ENCODE results near the gene MGP.

The MGP gene

GRCh38 chr12:14910090-14910915 is 24.6 kb upstream of the MGP start:
- no peaks in the 10 kb centered on the region for H3K36me3 ChIP-seq
- TF ChIP-seq CTCF (IDR thresholded peaks at IDR 0.05; ENCODE audit: low read depth, low read length) = no peak
- H3K27ac ChIP-seq = no peak overlapping the region
- no peak overlapping the region for H3K4me3 ChIP-seq (ENCODE audit: low read depth, low read length)
- no peaks in the 10 kb centered on the region for H3K9me3 ChIP-seq (ENCODE audit: severe bottlenecking)
- no peaks in the 10 kb centered on the region for H3K27me3 ChIP-seq (ENCODE audit: insufficient read depth, low read depth, severe bottlenecking)
- DNase-seq = no peak

- Histone ChIP-seq H3K9me3 (ENCODE audit: severe bottlenecking) (no peaks in the 10 kb centered on the region), H3K36me3 (no peaks in the 10 kb centered on the region), H3K4me3 (ENCODE audit: low read depth, low read length) (no peak overlapping the region), H3K27me3 (ENCODE audit: insufficient read depth, low read depth, severe bottlenecking) (no peaks in the 10 kb centered on the region), H3K27ac (no peak overlapping the region)
- no peak for DNase-seq
- TF ChIP-seq CTCF (IDR thresholded peaks at IDR 0.05; ENCODE audit: low read depth, low read length) = no peak
Observed at GRCh38 chr12:14907953-14908352, 22.3 kb upstream of the MGP start.

- no peak overlapping the region for H3K4me3 ChIP-seq (ENCODE audit: low read depth, low read length)
- no peaks in the 10 kb centered on the region for H3K27me3 ChIP-seq (ENCODE audit: insufficient read depth, low read depth, severe bottlenecking)
- no peaks in the 10 kb centered on the region for H3K36me3 ChIP-seq
- no peak for DNase-seq
- H3K9me3 ChIP-seq (ENCODE audit: severe bottlenecking) = no peaks in the 10 kb centered on the region
- H3K27ac ChIP-seq = no peak overlapping the region
- no peak for TF ChIP-seq CTCF (IDR thresholded peaks at IDR 0.05; ENCODE audit: low read depth, low read length)
Observed at GRCh38 chr12:14906114-14906513, 20.5 kb upstream of the MGP start.

- no peak overlapping the region for H3K27ac ChIP-seq
- no peak for TF ChIP-seq CTCF (IDR thresholded peaks at IDR 0.05; ENCODE audit: low read depth, low read length)
- no peaks in the 10 kb centered on the region for H3K36me3 ChIP-seq
- H3K27me3 ChIP-seq (ENCODE audit: insufficient read depth, low read depth, severe bottlenecking) = no peaks in the 10 kb centered on the region
- no peaks in the 10 kb centered on the region for H3K9me3 ChIP-seq (ENCODE audit: severe bottlenecking)
- no peak overlapping the region for H3K4me3 ChIP-seq (ENCODE audit: low read depth, low read length)
- no peak for DNase-seq
Observed at GRCh38 chr12:14905269-14906004, 19.8 kb upstream of the MGP start.

- no peak for TF ChIP-seq CTCF (IDR thresholded peaks at IDR 0.05; ENCODE audit: low read depth, low read length)
- Histone ChIP-seq H3K9me3 (ENCODE audit: severe bottlenecking) (no peaks in the 10 kb centered on the region), H3K4me3 (ENCODE audit: low read depth, low read length) (no peak overlapping the region), H3K27ac (no peak overlapping the region), H3K27me3 (ENCODE audit: insufficient read depth, low read depth, severe bottlenecking) (no peaks in the 10 kb centered on the region), H3K36me3 (no peaks in the 10 kb centered on the region)
- DNase-seq = no peak
Observed at GRCh38 chr12:14904854-14905253, 19.2 kb upstream of the MGP start.
